ENCODE measurements around the gene SLC17A8. TPM values are rescaled to one million over a fixed set of nuclear protein-coding genes. Genes with fewer than 3 reads are reported as not detected.
A peak's percentile ranks its signal among the peaks of the same experiment; 100 is the strongest.

SLC17A8 gene
- polyA plus RNA-seq, 1 experiment, result not detected

- Histone ChIP-seq H3K27ac (ENCODE audit: low read depth, low read length) (no peak overlapping the region), H3K27me3 (ENCODE audit: control insufficient read depth, insufficient read depth, low read length) (no peaks in the 10 kb centered on the region), H3K9me3 (ENCODE audit: control insufficient read depth, insufficient read depth, low read length) (no peaks in the 10 kb centered on the region), H3K4me3 (ENCODE audit: low read depth, low read length) (no peak overlapping the region)
- TF ChIP-seq CTCF (IDR thresholded peaks at IDR 0.05; ENCODE audit: low read depth, low read length), result no peak
- POLR2A ChIA-PET, result no interaction called here
- no peak for DNase-seq (ENCODE audit: low read depth, low spot score)
- CTCF ChIA-PET, result interaction anchor here (0.5 kb wide), 1 partner anchor 45 kb away, joined by 3 read pairs; no protein-coding TSS in a partner anchor
These were observed 42.2 kb downstream of the SLC17A8 start for GRCh38 chr12:100399095-100399494.

- POLR2A ChIA-PET, result no interaction called here
- Histone ChIP-seq H3K4me3 (ENCODE audit: low read depth, low read length) (no peak overlapping the region), H3K9me3 (ENCODE audit: control insufficient read depth, insufficient read depth, low read length) (no peaks in the 10 kb centered on the region), H3K27me3 (ENCODE audit: control insufficient read depth, insufficient read depth, low read length) (no peaks in the 10 kb centered on the region), H3K27ac (ENCODE audit: low read depth, low read length) (no peak overlapping the region)
- no peak for TF ChIP-seq CTCF (IDR thresholded peaks at IDR 0.05; ENCODE audit: low read depth, low read length)
- DNase-seq (ENCODE audit: low read depth, low spot score), result no peak
- CTCF ChIA-PET, result interaction anchor here (4.3 kb wide), 1 partner anchor 167 kb away, joined by 51 read pairs; no protein-coding TSS in a partner anchor
These were observed 44.8 kb downstream of the SLC17A8 start for GRCh38 chr12:100401660-100402059.

GRCh38 chr12:100402763-100403162 lies 45.9 kb downstream of the SLC17A8 start:
- Histone ChIP-seq H3K27ac (ENCODE audit: low read depth, low read length) (no peak overlapping the region), H3K4me3 (ENCODE audit: low read depth, low read length) (no peak overlapping the region), H3K27me3 (ENCODE audit: control insufficient read depth, insufficient read depth, low read length) (no peaks in the 10 kb centered on the region), H3K9me3 (ENCODE audit: control insufficient read depth, insufficient read depth, low read length) (no peaks in the 10 kb centered on the region)
- POLR2A ChIA-PET, result no interaction called here
- no peak for TF ChIP-seq CTCF (IDR thresholded peaks at IDR 0.05; ENCODE audit: low read depth, low read length)
- CTCF ChIA-PET, result interaction anchor here (4.3 kb wide), 1 partner anchor 168 kb away, joined by 51 read pairs; no protein-coding TSS in a partner anchor
- no peak for DNase-seq (ENCODE audit: low read depth, low spot score)

GRCh38 chr12:100403446-100403845 lies 46.6 kb downstream of the SLC17A8 start:
- TF ChIP-seq CTCF (IDR thresholded peaks at IDR 0.05; ENCODE audit: low read depth, low read length), result no peak
- Histone ChIP-seq H3K27me3 (ENCODE audit: control insufficient read depth, insufficient read depth, low read length) (no peaks in the 10 kb centered on the region), H3K4me3 (ENCODE audit: low read depth, low read length) (no peak overlapping the region), H3K27ac (ENCODE audit: low read depth, low read length) (no peak overlapping the region), H3K9me3 (ENCODE audit: control insufficient read depth, insufficient read depth, low read length) (no peaks in the 10 kb centered on the region)
- no peak for DNase-seq (ENCODE audit: low read depth, low spot score)
- ChIA-PET CTCF (interaction anchor here (1.8 to 4.3 kb wide), 4 partner anchors 8 to 346 kb away, joined by 6 to 51 read pairs (median 8); no protein-coding TSS in a partner anchor), POLR2A (no interaction called here)

DNA sequence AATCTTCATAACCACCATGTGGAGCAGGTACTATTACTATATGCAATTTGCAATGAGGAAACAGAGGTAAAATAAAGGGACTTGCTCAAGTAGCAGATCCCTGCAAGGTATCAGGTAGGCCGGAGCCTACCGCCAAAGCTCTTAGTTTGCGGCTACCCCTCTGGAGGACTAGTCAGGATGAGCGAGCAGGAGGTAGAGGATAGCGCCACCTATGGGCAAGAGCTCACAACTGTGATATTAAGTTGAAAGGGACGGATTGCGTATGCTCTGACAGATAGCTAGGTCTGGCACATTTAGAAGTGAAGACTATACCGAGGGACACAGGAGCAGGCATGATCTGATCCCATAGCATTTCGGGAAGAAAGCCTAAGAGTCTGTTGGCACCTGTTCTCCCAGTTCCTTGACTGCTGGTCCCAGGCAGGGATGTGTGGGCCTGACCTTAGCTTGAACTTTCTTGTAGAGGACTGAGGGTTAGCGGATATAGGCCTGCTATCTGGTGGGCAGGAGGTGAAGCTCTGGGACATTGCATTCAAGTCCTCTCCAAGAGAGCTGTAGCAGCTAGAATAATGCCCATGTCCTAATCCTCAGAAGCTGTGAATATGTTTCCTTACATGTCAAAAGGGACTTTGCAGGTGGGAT lies 48.0 kb downstream of the SLC17A8 start:
- Histone ChIP-seq H3K4me3 (ENCODE audit: low read depth, low read length) (no peak overlapping the region), H3K9me3 (ENCODE audit: control insufficient read depth, insufficient read depth, low read length) (no peaks in the 10 kb centered on the region), H3K27me3 (ENCODE audit: control insufficient read depth, insufficient read depth, low read length) (no peaks in the 10 kb centered on the region), H3K27ac (ENCODE audit: low read depth, low read length) (no peak overlapping the region)
- POLR2A ChIA-PET, result no interaction called here
- DNase-seq (ENCODE audit: low read depth, low spot score), result no peak
- TF ChIP-seq CTCF (IDR thresholded peaks at IDR 0.05; ENCODE audit: low read depth, low read length), result peak; percentile 61
- CTCF ChIA-PET, result interaction anchor here (0.5 to 4.3 kb wide), 45 partner anchors 8 to 1567 kb away, joined by 3 to 51 read pairs (median 4); partner anchors contain the start of genes DEPDC4, NR1H4, SCYL2 and SLC17A8

Data from AG04450 (cell line).